ENCODE results near the gene TENM4.
A peak's percentile ranks its signal among the peaks of the same experiment; 100 is the strongest.

Gene TENM4

GRCh38 chr11:79440571-79441460 lies at the start of gene TENM4:
TSS of gene TENM4 (minus strand) at chr11:79441030. CDS start at chr11:79069944, 371,086 bp downstream.
- DNase-seq = peak in 1 of 2 donors; percentile 69

- DNase-seq = no peak
Observed at GRCh38 chr11:79488286-79488685, 47.5 kb upstream of the TENM4 start.

GRCh38 chr11:79487412-79487811 lies 46.6 kb upstream of the TENM4 start:
- DNase-seq = no peak

GRCh38 chr11:79486242-79486984 lies 45.6 kb upstream of the TENM4 start:
- no peak for DNase-seq

- no peak for DNase-seq
Observed at GRCh38 chr11:79485694-79486093, 44.9 kb upstream of the TENM4 start.

GRCh38 chr11:79484872-79485271 lies 44.0 kb upstream of the TENM4 start:
- DNase-seq = no peak

- DNase-seq = peak in 1 of 2 donors; percentile 0
Observed at GRCh38 chr11:79482800-79483199, 42.0 kb upstream of the TENM4 start.

- no peak for DNase-seq
Observed at GRCh38 chr11:79481795-79482194, 41.0 kb upstream of the TENM4 start.

- no peak for DNase-seq
Observed at GRCh38 chr11:79480864-79481263, 40.0 kb upstream of the TENM4 start.

- DNase-seq = no peak
Observed at GRCh38 chr11:79472819-79473529, 32.1 kb upstream of the TENM4 start.

GRCh38 chr11:79471071-79471844 lies 30.4 kb upstream of the TENM4 start:
- DNase-seq = no peak

- DNase-seq = no peak
Observed at GRCh38 chr11:79470161-79470560, 29.3 kb upstream of the TENM4 start.

- no peak for DNase-seq
Observed at GRCh38 chr11:79467761-79468160, 26.9 kb upstream of the TENM4 start.

GRCh38 chr11:79466411-79466810 lies 25.6 kb upstream of the TENM4 start:
- DNase-seq = no peak

- no peak for DNase-seq
Observed at GRCh38 chr11:79465160-79465559, 24.3 kb upstream of the TENM4 start.

- DNase-seq = no peak
Observed at GRCh38 chr11:79461666-79462645, 21.1 kb upstream of the TENM4 start.

- DNase-seq = no peak
Observed at GRCh38 chr11:79461144-79461543, 20.3 kb upstream of the TENM4 start.

- DNase-seq = no peak
Observed at GRCh38 chr11:79458709-79459108, 17.9 kb upstream of the TENM4 start.

- DNase-seq = no peak
Observed at GRCh38 chr11:79456501-79456900, 15.7 kb upstream of the TENM4 start.

- DNase-seq = no peak
Observed at GRCh38 chr11:79453617-79454016, 12.8 kb upstream of the TENM4 start.

GRCh38 chr11:79449040-79449439 lies 8.2 kb upstream of the TENM4 start:
- no peak for DNase-seq
